GM21526 (cell line): ENCODE results near the gene RASSF5.
A peak's percentile ranks its signal among the peaks of the same experiment; 100 is the strongest.
"Not testable (repeated sequence)": the region's sequence is repeated elsewhere in the genome, so short reads cannot be mapped to it uniquely, and the experiment has no call there.

ENCODE experiments used
- ATAC-seq: cut with Tn5 transposase; IDR thresholded peaks from one replicate; pipeline ENCODE4 v1.9.1; 2021; ENCODE audit warnings: moderate library complexity; ENCODE audit not compliant: unreplicated experiment, low FRiP score

Gene RASSF5

GRCh38 chr1:206609229-206609991, 102.1 kb downstream of the RASSF5 start:
- no peak for ATAC-seq

- ATAC-seq, result peak; percentile 86
Measured at GRCh38 chr1:206612129-206612876, 105.0 kb downstream of the RASSF5 start, which contains the start of gene EIF2D. Gene EIF2D (minus strand): TSS chr1:206612465. CDS start chr1:206612342, 123 bp downstream.

- not testable (repeated sequence) for ATAC-seq
Measured at GRCh38 chr1:206626396-206626795, 119.1 kb downstream of the RASSF5 start.

GRCh38 chr1:206628916-206629315, 121.6 kb downstream of the RASSF5 start:
- ATAC-seq, result no peak

- no peak for ATAC-seq
Measured at GRCh38 chr1:206631085-206631509, 123.8 kb downstream of the RASSF5 start.

GRCh38 chr1:206633708-206634121, 126.4 kb downstream of the RASSF5 start:
- ATAC-seq, result no peak

- ATAC-seq, result no peak
Measured at GRCh38 chr1:206634365-206635079, 127.2 kb downstream of the RASSF5 start.

GRCh38 chr1:206635080-206635977, 128.0 kb downstream of the RASSF5 start, which contains the start of gene DYRK3:
Gene DYRK3 (plus strand): TSS chr1:206635536. CDS start chr1:206635704, 168 bp downstream.
- ATAC-seq, result peak; percentile 84

GRCh38 chr1:206635978-206636345, 128.6 kb downstream of the RASSF5 start:
- ATAC-seq, result no peak

- ATAC-seq, result no peak
Measured at GRCh38 chr1:206636671-206637070, 129.3 kb downstream of the RASSF5 start.

GRCh38 chr1:206637605-206638004, 130.3 kb downstream of the RASSF5 start:
- no peak for ATAC-seq
